HL-60/S4 treated with retinoic acid at 250 ng/mL for 4 days and 3 days (cell line): ENCODE data around the gene MYO18A.

Experiments used
- in situ Hi-C: fragments of 300-500 bp; cut with MboI; formaldehyde crosslinking; loops from 2 replicates; pipeline ENCODE4 v1.7.0; 2022; ENCODE audit warnings: low sequenced_read_pairs

Gene MYO18A

GRCh38 chr17:29039764-29040598, 140.2 kb downstream of the MYO18A start:
- in situ Hi-C loops = no loop called here

- in situ Hi-C loops = no loop called here
These were observed 142.0 kb downstream of the MYO18A start for GRCh38 chr17:29038085-29038795.

GRCh38 chr17:29037739-29038084, 142.5 kb downstream of the MYO18A start:
- in situ Hi-C loops = no loop called here

- in situ Hi-C loops = no loop called here
These were observed 143.6 kb downstream of the MYO18A start for GRCh38 chr17:29036584-29036983.

- in situ Hi-C loops = no loop called here
These were observed 145.7 kb downstream of the MYO18A start for GRCh38 chr17:29034510-29034909.

GRCh38 chr17:29032857-29033197, 147.4 kb downstream of the MYO18A start:
- in situ Hi-C loops = no loop called here

GRCh38 chr17:29032013-29032856, 148.0 kb downstream of the MYO18A start:
- in situ Hi-C loops = no loop called here

- in situ Hi-C loops = no loop called here
These were observed 148.7 kb downstream of the MYO18A start for GRCh38 chr17:29031488-29031887.

- in situ Hi-C loops = no loop called here
These were observed 155.8 kb downstream of the MYO18A start for GRCh38 chr17:29024316-29024952.

- in situ Hi-C loops = no loop called here
These were observed 158.1 kb downstream of the MYO18A start for GRCh38 chr17:29022074-29022473.

- in situ Hi-C loops = no loop called here
These were observed 159.0 kb downstream of the MYO18A start for GRCh38 chr17:29021226-29021625.
